OCI-LY7 (cell line): ENCODE measurements around the gene SLC34A2. TPM values are rescaled to one million over a fixed set of nuclear protein-coding genes. Genes with fewer than 3 reads are reported as not detected.
"Not testable (repeated sequence)": the region's sequence is repeated elsewhere in the genome, so short reads cannot be mapped to it uniquely, and the experiment has no call there.

Source experiments
- BruUV-seq: library from RNA; stranded (reverse); fragments of 400-500 nt; replicated peaks from 2 replicates; lab custom pipeline; 2021; lab: Mats Ljungman, UMichigan
- CTCF ChIA-PET: fragments of 300-600 bp; sonication (Branson Sonifier 250); formaldehyde crosslinking; loops from one replicate; lab custom pipeline; 2022; ENCODE audit warnings: antibody characterized with exemption; ENCODE audit not compliant: unreplicated experiment; lab: Charles Lee
- POLR2A ChIA-PET: fragments of 300-600 bp; sonication (Branson Sonifier 250); formaldehyde crosslinking; loops from one replicate; lab custom pipeline; 2022; ENCODE audit warnings: antibody characterized with exemption; lab: Charles Lee
- DNase-seq: peaks from one replicate; pipeline ENCODE4 v3.0.0-alpha.2; 2015; ENCODE audit warnings: low spot score
- H2AFZ ChIP-seq: fragments of 200-600 bp; sonication (generic), shearing (Covaris generic); 2 replicates; pipeline ENCODE4 v1.6.1; 2014; ENCODE audit warnings: mild to moderate bottlenecking, antibody characterized with exemption, low read length, moderate library complexity
- H3K27ac ChIP-seq: fragments of 200-600 bp; sonication (generic); 2 replicates; pipeline ENCODE4 v1.5.1; 2014; ENCODE audit warnings: mixed run types, low read depth, mild to moderate bottlenecking, moderate library complexity, low read length, inconsistent platforms; ENCODE audit not compliant: poor library complexity, severe bottlenecking
- H3K36me3 ChIP-seq: fragments of 200-600 bp; sonication (generic); 2 replicates; pipeline ENCODE4 v1.6.1; 2014; ENCODE audit warnings: mild to moderate bottlenecking, antibody characterized with exemption, low read length, moderate library complexity, mixed read lengths; ENCODE audit not compliant: insufficient read depth
- H3K4me1 ChIP-seq: fragments of 200-600 bp; sonication (generic); 2 replicates; pipeline ENCODE4 v1.5.1; 2014; ENCODE audit warnings: mild to moderate bottlenecking, low read length; ENCODE audit not compliant: insufficient read depth, poor library complexity, severe bottlenecking
- H3K4me2 ChIP-seq: fragments of 200-600 bp; sonication (generic); 2 replicates; pipeline ENCODE4 v1.6.1; 2014; ENCODE audit warnings: mild to moderate bottlenecking, low read length
- H3K4me3 ChIP-seq: fragments of 200-600 bp; sonication (generic); 2 replicates; pipeline ENCODE4 v1.5.1; 2014; ENCODE audit warnings: mild to moderate bottlenecking, low read depth, low read length; ENCODE audit not compliant: poor library complexity, severe bottlenecking
- H3K79me2 ChIP-seq: fragments of 200-600 bp; sonication (generic); 2 replicates; pipeline ENCODE4 v1.6.1; 2016; ENCODE audit warnings: low read depth, mild to moderate bottlenecking, low read length, moderate library complexity, mixed read lengths; ENCODE audit not compliant: insufficient read depth
- H3K9me2 ChIP-seq: fragments of 200-600 bp; sonication (generic); 2 replicates; pipeline ENCODE4 v1.6.1; 2016; ENCODE audit warnings: mild to moderate bottlenecking, low read length, mixed read lengths; ENCODE audit not compliant: insufficient read depth
- H3K9me3 ChIP-seq: fragments of 200-600 bp; sonication (generic); 2 replicates; pipeline ENCODE4 v1.6.1; 2014; ENCODE audit warnings: mild to moderate bottlenecking, mixed run types, low read length, mixed read lengths
- H4K20me1 ChIP-seq: fragments of 200-600 bp; sonication (generic); 2 replicates; pipeline ENCODE4 v1.6.1; 2014; ENCODE audit warnings: mild to moderate bottlenecking, antibody characterized with exemption, low read length, moderate library complexity, mixed read lengths; ENCODE audit not compliant: insufficient read depth
- CTCF ChIP-seq: fragments of 200-600 bp; sonication (generic); conservative IDR thresholded peaks from 2 replicates; pipeline ENCODE4 v1.5.1; 2014; ENCODE audit warnings: mild to moderate bottlenecking, antibody characterized with exemption, low read length, moderate library complexity, mixed read lengths
- EZH2phosphoT487 ChIP-seq: fragments of 200-600 bp; sonication (generic); IDR thresholded peaks from 2 replicates; pipeline ENCODE4 v1.6.1; 2018; ENCODE audit warnings: low read depth, borderline replicate concordance, mild to moderate bottlenecking, mixed run types, antibody characterized with exemption, low read length, moderate library complexity, mixed read lengths
- intact Hi-C: fragments of 100-400 bp; cut with micrococcal nuclease; formaldehyde crosslinking; loops from one replicate; pipeline ENCODE4 v1.10.0; 2022; ENCODE audit not compliant: unreplicated experiment
- total RNA-seq, 2 experiments: library from RNA; depleted of rRNA in 1 of 2; stranded (reverse); fragments of >200 nt in 1 of 2; shearing (Covaris generic) in 1 of 2; gene quantifications; 2 replicates each; pipeline ENCODE4 v1.2.3, GENCODE V29; 2014 to 2022

SLC34A2 gene
- total RNA-seq, 2 experiments from 2014 or later: not detected

- Histone ChIP-seq H3K9me2 (no peaks in the 10 kb centered on the region), H2AFZ (no peak overlapping the region), H3K36me3 (no peaks in the 10 kb centered on the region), H3K27ac (no peak overlapping the region), H3K9me3 (no peaks in the 10 kb centered on the region), H3K79me2 (no peaks in the 10 kb centered on the region), H4K20me1 (no peaks in the 10 kb centered on the region), H3K4me2 (no peak overlapping the region), H3K4me3 (no peak overlapping the region), H3K4me1 (no peaks in the 10 kb centered on the region)
- CTCF ChIA-PET: no interaction called here
- intact Hi-C loops: no loop called here
- no TSS peak for BruUV-seq
- TF ChIP-seq CTCF (no peak), EZH2phosphoT487 (no peak)
- POLR2A ChIA-PET: interaction anchor here (0.6 kb wide), 1 partner anchor 60 kb away, joined by 3 read pairs; no protein-coding TSS in a partner anchor
- no peak for DNase-seq
Observed at GRCh38 chr4:25609976-25610375, 45.7 kb upstream of the SLC34A2 start.

- DNase-seq, H3K36me3 ChIP-seq, H3K4me2 ChIP-seq, intact Hi-C loops, H3K9me2 ChIP-seq, H3K4me3 ChIP-seq, H3K4me1 ChIP-seq, CTCF ChIA-PET, H3K27ac ChIP-seq, H4K20me1 ChIP-seq, H3K79me2 ChIP-seq, BruUV-seq, H3K9me3 ChIP-seq, H2AFZ ChIP-seq: not testable (repeated sequence)
- POLR2A ChIA-PET: interaction anchor here (0.6 kb wide), 1 partner anchor 22 kb away, joined by 3 read pairs; no protein-coding TSS in a partner anchor
Observed at GRCh38 chr4:25613613-25614012, 42.0 kb upstream of the SLC34A2 start.

GRCh38 chr4:25614807-25615206, 40.8 kb upstream of the SLC34A2 start:
- H3K9me3 ChIP-seq: no peaks in the 10 kb centered on the region
- ChIA-PET CTCF (no interaction called here), POLR2A (interaction anchor here (0.8 kb wide), 1 partner anchor 862 kb away, joined by 3 read pairs; no protein-coding TSS in a partner anchor)
- intact Hi-C loops: no loop called here
- H2AFZ ChIP-seq: no peak overlapping the region
- H4K20me1 ChIP-seq: no peaks in the 10 kb centered on the region
- no peak overlapping the region for H3K4me3 ChIP-seq
- no peaks in the 10 kb centered on the region for H3K79me2 ChIP-seq
- no peak for DNase-seq
- no peaks in the 10 kb centered on the region for H3K9me2 ChIP-seq
- BruUV-seq: no TSS peak
- no peaks in the 10 kb centered on the region for H3K4me1 ChIP-seq
- H3K27ac ChIP-seq: no peak overlapping the region
- TF ChIP-seq EZH2phosphoT487 (no peak), CTCF (no peak)
- no peaks in the 10 kb centered on the region for H3K36me3 ChIP-seq
- H3K4me2 ChIP-seq: no peak overlapping the region
